8988T (cell line): ENCODE results near the gene GTF2A2.
A peak's percentile ranks its signal among the peaks of the same experiment; 100 is the strongest.
"Not testable (repeated sequence)": the region's sequence is repeated elsewhere in the genome, so short reads cannot be mapped to it uniquely, and the experiment has no call there.

Source experiments
- DNase-seq: peaks from one replicate; pipeline ENCODE4 v3.0.0; 2011

The GTF2A2 gene

DNA sequence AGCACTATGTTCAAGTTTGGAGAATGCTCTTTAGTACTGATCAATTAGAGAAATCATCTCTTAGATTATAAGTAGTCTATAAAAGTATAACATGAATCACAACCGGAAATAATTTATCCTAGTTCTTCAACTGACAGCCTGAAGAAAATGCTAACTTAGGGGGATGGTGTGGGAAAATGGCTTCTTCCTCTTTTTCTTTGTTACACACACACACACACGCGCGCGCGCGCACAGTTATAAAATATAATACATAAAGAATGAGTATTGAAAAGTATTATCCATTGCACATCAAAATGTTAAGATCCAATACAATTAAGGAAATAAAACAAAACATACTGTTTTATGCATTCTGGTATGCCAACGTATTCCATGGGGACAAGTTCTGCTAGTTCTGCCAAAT lies 11.2 kb upstream of the GTF2A2 start:
- no peak for DNase-seq

DNA sequence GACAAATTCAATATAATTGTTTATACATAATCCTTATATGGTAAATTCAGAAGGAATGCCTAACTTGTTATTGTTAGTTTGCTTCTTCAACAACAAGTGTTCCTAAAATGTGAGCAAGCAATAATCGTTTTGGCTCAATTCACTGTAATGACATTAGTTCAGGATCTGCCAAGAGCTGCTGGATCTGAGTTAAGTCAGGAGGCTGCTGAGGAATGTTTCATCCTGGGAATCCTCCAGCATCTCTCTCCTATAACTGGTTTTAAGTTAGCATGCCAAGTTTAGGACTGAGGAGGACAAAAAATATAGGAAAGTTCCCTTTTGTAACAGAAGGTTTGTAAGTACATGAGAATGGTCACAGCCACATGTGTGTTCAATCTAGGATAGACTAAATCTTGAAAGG lies 4.9 kb upstream of the GTF2A2 start:
- no peak for DNase-seq

DNA sequence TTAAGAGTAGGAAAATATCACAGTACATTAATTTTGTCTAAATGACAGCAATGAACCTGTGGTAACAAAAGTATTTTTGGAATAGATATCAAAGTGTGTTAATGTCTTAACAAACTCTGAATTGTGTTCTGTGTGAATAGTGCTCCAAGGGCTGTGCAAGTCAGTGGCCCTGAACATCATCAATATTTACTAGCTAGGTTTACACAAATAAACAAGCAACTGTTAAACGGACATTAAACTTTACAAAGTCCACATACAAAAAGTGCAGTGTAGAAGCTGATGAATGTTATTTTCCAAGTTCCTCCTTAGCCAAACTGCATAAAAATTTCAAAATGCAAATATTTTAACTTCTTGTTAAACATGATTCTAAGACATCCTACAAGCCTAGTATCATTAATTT lies 2.1 kb upstream of the GTF2A2 start:
- DNase-seq = no peak

DNA sequence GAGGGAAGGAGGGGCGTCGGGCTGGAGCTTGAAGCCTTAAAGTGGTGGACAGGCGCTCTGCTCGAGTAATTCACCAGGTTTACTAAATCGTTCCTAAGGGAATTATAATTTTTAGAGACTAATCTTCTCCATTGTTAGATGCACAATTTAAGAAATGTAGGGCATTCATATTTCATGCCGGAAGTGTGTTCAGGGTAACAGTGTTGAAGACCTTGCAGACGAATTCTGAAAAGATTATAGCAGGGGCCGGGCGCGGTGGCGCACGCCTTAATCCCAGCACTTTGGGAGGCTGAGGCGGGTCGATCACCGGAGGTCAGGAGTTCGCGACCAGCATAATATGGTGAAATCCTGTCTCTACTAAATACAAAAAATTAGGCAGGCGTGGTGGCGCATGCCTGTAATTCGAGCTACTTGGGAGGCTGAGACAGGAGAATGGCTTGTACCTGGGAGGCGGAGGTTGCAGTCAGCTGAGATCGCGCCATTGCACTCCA lies 365 bp upstream of the GTF2A2 start:
- DNase-seq = no peak

DNA sequence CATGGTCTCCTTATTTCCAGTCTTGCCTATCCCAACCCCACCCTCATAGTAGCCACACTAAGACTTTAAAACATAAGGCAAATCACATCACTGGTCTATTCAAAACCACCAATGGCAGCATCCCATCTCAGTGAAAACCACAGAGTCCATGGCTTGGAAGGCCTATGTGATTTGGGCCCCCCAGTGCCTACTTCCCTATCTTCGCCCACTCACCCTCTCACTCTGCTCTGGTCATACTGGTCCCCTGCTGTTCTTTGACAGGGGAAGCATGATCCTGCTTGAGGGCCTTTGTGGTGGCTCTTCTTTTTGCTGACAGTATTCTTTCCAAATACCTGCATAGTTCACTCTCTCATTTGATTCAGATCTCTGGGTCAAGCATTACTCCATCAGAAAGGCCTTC lies 3.3 kb downstream of the GTF2A2 start:
- no peak for DNase-seq

DNA sequence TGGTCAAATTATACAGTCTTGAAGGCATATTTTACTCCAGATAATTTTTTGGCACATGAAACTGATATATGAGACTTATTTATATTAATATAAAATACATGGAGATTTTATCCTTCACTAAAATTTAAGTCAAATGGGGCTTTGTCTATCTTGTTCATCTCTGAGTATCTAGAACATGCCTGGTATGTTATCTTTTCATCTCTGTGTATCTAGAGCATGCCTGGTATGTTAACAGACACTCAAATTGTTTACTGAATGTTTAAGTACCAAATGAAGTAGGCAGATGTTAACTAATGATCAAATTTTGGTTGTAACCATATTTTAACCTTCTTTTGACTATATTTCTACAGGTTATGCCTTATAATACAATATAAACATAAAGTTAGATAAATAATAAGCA lies 7.7 kb downstream of the GTF2A2 start:
- DNase-seq = no peak

DNA sequence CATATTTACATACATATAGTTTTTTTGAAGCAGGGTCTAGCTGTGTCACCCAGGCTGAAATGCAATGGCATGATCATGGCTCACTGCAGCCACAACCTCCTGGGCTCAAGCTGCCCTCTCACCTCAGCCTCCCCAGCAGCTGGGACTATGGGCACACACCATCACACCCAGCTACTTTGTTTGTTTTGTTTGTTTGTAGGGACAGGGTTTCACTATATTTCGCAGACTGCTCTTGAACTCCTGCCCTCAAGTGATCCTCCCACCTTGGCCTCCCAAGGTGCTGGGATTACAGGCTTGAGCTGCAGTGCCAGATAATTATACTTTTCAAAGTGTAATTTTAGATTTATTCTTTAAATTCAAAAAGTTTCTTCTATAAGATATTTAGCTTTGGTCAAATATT lies 10.2 kb downstream of the GTF2A2 start:
- DNase-seq = no peak

DNA sequence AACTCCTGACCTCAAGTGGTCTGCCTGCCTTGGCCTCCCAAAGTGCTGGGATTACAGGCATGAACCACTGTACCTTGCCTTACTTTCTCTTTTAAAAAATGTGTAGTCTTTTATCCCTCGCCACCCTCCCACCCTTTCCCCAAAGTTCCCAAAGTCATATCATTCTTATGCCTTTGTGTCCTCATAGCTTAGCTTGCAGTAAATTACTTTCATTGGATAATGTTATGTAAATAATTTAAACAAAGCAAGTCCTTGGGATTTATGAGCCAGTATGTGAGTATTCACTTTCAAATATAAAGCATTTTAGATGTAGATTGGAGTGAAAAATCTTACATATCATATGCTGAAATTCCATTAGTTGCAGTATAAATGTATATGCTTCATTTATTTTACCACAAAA lies 11.0 kb downstream of the GTF2A2 start:
- DNase-seq = no peak

DNA sequence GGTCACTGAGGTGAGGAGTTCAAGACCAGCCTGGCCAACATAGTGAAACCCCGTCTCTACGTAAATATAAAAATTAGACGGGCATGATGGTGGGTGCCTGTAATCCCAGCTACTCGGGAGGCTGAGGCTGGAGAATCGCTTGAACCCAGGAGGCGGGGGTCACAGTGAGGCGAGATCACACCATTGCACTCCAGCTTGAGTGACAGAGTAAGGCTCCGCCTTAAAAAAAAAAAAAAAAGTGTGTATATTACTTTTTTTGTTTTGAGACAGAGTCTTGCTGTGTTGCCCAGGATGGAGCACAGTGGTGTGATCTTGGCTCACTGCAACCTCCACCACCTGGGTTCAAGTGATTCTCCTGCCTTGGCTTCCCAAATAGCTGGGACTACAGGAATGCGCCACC lies 11.5 kb downstream of the GTF2A2 start:
- DNase-seq = not testable (repeated sequence)

DNA sequence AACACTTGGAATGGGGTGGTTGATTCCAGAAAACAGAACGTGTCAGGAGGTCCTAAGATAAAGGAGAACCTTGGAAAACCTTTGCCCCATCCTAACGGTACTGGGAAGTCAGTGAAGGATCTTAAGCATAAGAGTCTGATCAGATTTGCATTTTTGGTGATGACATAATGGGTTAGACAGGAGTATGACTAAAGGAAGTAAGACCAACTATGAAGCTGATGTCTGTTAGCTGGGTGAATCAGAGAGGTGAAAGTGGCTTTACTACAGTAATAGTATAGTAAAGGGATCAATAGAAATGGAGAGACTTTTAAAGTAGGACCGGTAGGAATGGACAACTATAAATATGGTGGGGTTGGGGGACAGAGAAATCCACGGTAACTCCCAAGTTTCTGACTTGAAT lies 12.6 kb downstream of the GTF2A2 start:
- no peak for DNase-seq

DNA sequence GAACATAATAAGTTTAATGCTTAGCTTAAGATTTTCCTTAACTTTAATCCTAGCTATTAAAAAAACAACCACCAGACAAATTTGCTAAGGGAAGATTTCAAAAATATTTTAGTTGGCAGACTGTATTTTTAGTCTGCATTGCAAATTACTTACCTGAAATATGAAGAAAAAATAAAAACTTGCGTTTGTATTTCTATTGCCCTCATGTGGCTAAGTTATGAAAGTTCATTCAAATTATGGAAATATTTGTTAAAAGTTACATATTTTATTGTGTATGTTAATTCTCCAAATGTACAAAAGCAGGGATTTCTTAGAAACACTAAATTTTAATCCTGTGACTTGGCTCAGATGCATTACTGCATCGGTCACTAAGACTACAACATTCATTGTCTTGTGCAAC lies 15.0 kb downstream of the GTF2A2 start:
- no peak for DNase-seq

DNA sequence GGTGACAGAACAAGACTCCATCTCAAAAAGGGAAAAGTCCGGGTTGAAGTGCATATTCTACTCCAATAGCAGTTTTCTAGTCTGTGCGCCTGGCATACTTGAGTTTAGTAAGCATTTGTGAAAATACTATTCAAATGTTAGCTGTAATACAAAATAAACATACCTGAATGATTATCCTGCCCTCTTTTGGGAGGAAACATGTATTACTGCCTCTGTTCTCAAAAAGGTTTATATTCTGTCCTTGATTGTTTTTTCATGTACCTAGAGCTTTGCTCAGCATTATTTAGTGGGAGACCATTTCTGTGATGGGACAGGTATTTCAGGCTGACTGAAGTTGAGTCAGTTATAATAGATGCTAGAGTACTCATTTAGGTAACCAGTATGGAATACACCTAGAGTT lies 19.8 kb downstream of the GTF2A2 start:
- not testable (repeated sequence) for DNase-seq

DNA sequence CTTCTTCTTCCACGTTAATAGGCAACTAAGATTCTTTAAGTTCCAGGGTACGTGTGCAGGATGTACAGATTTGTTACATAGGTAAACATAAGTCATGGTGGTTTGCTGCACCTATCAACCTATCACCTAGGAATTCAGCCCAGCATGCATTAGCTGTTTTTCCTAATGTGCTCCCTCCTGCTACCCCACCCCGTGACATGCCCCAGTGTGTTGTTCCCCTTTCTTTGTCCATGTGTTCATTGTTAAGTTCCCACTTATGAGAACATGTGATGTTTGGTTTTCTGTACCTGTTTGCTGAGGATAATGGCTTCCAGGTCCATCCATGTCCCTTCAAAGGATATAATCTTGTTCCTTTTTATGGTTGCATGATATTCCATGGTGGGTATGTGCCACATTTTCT lies 21.1 kb downstream of the GTF2A2 start:
- no peak for DNase-seq

DNA sequence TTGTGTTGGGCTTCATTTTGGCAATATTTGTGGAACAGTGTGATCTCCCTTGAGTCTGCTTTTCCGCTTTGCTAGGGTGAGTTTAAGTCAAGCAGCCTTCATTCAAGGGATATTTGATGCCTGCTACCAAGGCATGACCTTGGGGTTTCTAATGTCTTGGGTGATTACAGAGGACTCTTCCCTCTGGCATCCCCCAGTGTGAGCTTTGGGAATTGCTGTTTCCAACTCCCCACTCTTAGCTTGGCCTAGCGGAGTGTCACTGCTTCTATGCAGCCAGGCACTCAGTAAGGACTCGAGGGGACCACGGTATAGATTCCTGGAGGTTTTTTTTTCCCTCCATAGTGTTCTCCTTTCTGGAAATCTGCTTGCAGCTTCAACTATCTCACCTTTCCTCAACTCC lies 24.6 kb downstream of the GTF2A2 start:
- no peak for DNase-seq

DNA sequence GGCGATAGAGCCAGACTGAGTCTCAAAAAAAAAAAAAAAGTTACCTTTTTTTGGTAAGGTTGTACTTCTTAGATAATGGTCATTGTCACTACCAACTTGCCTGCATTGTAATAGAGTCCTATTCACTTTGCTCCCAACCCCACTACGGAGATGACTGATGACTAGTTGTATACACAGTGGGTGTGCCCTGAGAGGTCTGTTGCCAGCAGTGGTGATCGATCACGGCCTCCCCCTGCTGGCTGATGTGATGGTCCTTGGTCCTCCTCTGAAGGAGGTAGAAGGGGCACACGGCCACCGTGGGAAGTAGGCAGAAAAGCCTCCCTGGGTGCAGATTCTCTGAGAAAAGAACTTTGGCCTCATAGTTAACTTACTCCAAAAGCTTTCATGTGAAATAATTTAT lies 35.0 kb downstream of the GTF2A2 start:
- peak; percentile 36 for DNase-seq

DNA sequence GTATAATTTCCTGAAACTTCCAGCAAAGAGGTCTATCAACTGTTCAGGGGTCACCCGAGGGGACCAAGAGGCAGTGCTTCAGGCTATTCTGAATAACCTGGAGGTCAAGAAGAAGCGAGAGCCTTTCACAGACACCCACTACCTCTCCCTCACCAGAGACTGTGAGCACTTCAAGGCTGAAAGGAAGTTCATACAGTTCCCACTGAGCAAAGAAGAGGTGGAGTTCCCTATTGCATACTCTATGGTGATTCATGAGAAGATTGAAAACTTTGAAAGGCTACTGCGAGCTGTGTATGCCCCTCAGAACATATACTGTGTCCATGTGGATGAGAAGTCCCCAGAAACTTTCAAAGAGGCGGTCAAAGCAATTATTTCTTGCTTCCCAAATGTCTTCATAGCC lies 38.9 kb downstream of the GTF2A2 start:
- DNase-seq = no peak

DNA sequence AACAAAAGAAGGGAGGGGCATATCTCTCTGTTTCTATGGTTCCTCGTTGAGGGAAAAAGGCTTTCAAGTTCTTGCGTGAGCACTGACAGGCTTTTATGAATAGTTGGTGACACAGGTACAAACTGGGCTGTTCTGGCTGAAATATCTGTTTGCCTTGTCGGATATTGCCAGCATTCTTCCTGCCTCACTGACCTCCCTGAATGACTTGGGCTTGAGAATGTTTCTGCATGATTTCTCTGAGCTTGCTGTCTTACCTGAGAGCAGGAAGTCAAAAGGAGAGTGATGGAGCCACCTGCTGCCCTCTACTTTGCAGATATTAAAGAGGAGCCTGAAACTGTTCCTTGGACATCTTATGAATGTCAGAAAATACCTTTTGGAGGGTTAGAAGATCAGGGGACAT lies 40.9 kb downstream of the GTF2A2 start:
- DNase-seq = no peak

DNA sequence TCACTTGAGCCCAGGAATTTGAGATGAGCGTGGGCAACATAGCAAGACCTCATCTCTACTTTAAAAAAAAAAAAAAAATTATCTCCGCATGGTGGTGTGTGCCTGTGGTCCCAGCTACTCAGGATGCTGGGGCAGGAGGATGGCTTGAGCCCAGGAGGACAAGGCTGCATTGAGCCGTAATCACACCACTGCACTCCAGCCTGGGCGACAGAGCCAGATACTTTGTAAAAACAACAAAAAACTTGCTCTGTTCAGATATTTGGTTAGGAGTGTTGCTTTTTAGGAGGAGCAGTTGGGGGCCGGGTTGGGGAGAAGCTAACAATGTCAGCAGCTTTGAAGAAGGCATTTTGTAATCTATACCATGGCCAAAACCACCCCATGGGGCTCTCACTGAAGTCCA lies 41.7 kb downstream of the GTF2A2 start:
- DNase-seq = no peak

DNA sequence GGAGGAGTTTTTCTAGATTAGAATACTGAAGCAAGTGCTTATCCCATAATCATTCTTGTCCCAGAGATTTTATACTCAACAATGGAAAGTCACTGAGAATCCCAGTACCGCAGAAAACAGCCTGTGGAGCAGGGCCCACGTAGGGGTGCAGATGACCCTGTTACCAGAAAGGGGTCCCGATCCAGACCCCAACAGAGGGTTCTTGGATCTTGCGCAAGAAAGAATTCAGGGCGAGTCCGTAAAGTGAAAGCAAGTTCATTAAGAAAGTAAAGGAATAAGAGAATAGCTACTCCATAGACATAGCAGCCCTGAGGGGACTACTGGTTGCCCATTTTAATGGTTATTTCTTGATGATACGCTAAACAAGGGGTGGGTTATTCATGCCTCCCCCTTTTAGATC lies 43.2 kb downstream of the GTF2A2 start:
- no peak for DNase-seq

DNA sequence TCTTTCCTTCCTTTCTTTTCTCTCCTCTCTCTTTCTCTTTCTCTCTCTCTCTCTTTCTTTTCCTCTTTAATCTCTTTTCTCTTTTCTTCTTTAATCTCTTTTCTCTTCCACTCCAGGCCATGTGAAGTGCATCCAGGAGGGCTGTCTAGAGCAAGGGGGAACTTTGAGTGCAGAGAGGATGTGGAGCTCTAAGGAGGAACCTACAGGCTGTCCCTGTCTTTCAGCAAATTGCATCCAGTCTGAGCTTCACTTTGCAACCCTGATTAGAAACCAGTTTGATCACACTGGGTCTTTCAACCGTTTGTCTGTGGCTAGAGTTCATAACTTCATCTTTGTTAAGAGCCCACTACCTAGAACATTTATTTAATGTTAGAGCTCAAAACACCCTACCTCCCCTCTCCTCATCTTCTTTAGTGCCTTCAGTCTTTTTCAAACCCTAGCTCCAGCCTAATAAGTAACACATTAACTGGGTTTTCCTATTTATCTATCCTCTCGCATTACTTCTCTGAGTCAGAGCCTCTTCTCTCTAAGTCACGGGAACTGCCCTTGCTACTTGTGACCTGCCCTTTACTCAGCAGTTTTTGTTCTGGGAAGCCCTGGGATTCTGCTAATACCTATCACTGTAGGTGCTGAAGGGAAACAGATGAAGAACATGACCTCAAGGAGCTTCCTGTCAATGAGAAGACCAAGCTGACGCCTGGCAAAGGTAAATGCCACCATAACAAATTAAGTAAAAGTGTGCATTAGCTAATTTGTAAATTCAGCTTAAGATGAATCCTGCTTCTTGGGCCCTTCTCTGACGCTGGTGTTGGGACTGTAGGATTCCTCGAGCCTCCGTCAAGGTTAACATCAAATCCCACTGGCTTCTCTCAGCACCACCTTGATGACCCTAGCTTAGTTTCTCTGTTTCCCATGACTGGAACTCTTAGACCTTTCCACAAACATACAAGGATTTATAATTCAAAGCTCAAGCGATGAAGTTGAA lies 45.7 kb downstream of the GTF2A2 start, which contains the start of gene GCNT3:
TSS of gene GCNT3 (plus strand) at position 508 of the 985 bp plus-strand sequence. CDS start 6,456 bp downstream, outside the sequence.
- DNase-seq = no peak

DNA sequence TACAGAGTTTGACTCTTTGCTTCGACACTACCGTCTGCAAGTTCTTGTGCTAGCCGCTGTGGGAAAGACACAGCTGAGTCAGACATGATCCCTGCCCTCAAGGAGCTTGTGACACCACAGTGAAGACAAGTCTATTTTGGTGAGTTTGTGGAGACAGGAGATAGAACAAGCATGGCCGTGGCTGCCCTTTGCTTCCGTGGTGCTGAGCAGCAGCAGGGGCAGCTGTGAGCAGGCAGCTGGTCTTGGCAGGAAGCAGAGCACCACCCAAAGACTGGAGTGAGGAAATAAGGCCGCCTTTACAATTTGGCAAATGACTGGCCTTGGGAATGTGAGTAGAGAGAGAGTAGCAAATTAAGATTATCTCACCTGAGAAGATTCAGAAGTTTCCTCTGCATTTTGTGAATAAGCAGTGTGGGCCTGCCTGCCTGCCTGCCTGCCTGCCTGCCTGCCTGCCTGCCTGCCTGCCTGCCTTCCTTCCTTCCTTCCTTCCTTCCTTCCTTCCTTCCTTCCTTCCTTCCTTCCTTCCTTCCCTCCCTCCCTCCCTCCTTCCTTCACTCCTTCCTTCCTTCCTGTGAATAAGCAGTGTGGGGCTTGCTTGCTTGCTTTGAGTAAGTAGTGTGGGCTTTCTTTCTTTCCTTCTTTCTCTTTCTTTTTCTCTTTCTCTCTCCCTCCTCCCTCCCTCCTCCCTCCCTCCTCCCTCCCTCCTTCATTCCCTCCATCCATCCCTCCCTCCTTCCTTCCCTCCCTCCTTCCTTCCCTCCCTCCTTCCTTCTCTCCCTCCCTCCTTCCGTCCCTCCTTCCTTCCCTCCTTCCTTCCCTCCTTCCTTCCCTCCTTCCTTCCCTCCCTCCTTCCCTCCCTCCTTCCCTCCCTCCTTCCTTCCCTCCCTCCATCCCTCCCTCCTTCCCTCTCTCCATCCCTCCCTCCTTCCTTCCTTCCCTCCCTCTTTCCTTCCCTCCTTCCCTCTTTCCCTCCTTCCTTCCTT lies 47.3 kb downstream of the GTF2A2 start:
- DNase-seq = no peak

DNA sequence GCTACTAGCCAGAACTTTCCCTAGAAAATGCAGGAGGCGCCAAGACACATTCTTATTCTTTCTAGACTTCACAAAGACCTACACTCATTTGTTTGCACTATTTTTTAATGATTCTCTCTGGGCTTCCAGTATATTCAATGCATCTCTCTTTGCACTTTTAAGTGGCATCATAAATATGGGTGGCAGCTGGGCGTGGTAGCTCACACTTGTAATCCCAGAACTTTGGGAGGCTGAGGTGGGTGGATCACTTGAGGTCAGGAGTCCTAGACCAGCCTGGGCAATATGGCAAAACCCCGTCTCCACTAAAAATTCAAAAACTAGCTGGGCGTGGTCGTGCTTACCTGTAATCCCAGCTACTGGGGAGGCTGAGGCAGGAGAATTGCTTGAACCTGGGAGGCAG lies 51.3 kb downstream of the GTF2A2 start:
- DNase-seq = no peak

DNA sequence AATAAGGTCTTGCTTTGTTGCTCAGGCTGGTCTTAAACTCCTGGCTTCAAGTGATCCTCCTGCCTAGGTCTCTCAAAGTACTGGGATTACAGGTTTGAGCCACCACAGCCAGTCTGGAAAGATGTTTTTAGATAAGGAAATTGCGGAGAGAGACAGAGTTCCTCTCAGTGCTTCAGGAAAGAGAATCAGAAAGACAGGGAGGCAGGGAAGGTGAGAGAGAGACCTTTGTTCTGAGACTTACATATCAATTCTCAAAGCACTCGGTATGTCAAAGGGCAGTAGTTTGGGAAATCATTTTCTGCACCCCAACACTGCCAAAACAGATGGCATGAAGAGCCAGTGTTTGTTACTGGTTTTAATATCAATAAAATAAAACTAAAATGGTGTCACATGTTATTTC lies 58.9 kb downstream of the GTF2A2 start:
- DNase-seq = no peak
